CD4-positive, alpha-beta T cell treated with Interleukin-10 for 1 hour (primary cell): ENCODE results near the gene SPAG16.
"Not testable (repeated sequence)": the region's sequence is repeated elsewhere in the genome, so short reads cannot be mapped to it uniquely, and the experiment has no call there.

Experiments used
- DNase-seq: peaks from one replicate; pipeline ENCODE4 v3.0.0-alpha.2; 2020

Gene SPAG16

DNA sequence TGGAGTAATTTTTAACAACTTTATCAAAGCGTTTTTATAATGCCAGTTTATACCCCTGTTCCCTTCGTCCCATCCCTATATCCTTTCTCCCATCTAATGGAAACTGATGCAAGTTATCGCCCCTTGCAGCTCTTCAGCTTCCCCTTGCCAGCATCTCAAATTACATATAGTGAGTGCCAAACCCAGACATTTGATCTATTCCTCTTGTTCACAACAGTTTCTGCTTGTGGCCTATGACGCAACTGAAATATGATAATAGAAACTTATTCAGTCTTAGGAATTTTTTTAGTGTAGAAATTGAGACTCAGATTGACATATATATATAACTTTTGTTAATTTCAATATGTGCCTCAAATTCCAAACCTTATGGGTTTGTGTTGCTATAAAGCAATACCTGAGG lies 564.4 kb downstream of the SPAG16 start:
- DNase-seq, result no peak

DNA sequence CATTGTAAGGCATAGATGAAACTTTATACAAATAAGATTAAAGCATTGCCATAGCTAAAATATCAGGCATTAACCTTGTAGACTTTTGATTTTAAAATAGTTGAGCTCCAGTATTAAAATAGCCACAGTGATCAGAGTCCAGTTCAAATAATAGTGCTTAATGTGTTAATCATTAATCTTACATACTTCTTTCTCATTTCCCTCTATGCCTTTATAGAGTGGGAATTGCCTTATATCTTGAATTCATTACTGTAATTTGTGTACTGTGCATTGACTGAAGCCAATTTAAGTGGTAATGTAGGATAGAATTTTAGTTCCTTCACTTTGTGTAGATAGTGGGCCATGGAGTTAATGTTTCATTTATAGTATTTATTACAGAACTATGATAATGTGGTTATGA lies 577.4 kb downstream of the SPAG16 start:
- no peak for DNase-seq

DNA sequence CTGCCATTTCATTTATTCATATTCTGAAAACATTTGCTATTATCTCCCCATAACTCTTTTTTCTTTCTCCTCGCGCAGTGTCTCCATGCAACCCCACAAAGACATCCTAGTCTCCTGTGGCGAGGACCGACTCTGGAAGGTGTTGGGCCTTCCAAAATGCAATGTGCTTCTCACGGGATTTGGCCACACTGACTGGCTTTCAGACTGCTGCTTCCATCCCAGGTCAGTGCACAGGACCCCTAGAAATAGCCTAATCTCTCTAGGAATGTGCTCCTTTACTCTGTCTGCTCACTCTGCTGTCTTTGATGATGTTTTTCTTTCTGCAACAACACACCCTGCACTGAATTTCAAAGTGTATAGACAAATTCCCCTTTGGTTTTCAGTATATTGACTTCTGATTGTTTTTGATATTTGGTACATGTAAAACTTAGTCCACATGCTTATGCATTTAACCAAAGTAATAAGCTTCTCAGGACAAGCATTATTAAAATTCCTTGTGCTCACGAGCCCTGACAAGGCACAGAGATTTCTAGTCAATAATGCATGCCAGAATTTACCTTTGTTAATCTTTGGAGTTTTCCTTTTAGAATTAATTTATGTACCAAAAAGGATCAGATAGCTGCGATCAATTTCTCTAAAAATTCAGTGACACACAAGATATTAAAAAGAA lies 578.3 kb downstream of the SPAG16 start:
- DNase-seq, result no peak

DNA sequence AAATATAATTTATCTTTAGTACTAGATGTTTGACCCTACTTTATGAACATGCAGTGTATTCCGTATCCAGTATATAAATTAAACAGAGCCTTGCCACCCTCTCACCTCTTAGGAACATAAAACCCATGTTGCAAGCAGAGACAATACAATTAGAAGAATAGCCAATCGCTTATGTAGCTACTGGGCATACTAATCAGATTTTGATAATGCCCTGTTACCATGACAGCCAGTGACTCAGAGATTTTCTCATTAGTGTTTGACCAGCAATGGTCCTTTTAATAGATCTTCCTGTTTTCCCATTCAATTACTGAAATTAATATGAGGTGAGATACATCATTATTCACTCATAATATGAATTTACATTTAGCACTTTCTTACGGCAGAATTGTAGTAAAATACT lies 579.3 kb downstream of the SPAG16 start:
- DNase-seq, result no peak

DNA sequence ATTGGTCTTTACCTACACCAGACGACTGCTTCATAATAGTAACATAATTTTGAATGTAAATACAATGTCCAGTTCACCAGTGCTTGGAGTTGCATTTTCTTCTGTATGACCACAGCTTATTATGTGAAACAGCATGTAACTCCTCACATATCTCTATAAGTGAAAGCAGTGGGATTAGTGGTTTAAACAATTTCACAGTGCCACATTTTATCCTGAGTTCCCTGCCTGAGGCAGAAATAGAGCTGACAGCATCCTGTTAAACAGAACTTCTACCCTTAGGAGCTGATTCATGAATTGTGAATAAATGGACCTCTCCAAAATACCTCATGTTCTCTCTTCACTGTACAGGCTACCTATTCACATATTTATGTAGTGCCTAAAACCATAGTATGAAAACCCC lies 584.3 kb downstream of the SPAG16 start:
- no peak for DNase-seq

DNA sequence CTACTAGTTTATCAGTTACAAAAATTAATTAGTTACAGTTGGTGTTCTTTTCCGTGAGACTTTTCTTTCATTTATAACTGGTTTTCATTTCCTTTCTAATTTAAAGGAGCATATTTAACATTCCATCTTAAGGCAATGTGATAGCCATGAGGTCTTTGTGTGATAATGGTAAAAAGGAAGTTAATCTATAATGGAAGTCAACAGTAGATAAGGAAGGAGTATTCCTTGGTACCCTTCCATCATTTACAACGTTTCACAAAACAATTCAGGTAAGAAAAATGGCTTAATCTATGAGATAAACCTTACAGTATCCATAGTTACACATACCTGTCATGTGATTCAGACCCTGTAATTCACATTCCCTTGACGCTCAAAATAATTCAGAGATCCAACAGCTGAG lies 601.2 kb downstream of the SPAG16 start:
- DNase-seq, result no peak

DNA sequence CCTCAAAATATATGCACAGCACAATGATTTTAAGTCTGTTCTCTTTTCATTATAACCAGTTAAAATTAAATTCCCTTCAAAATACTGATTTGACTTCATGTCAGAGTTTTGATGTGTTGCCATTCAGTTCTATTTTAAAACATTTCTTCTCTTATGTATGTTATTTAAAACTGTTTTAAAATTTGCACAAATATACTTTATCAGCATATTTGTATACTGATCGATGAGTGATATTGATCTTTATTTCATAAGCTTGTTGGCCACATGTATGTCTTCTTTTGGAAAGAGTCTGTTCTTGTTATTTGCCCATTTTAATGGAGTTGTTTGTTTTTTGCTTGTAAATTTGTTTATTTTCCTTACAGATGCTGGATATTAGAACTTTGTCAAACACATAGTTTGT lies 630.2 kb downstream of the SPAG16 start:
- DNase-seq, result no peak

DNA sequence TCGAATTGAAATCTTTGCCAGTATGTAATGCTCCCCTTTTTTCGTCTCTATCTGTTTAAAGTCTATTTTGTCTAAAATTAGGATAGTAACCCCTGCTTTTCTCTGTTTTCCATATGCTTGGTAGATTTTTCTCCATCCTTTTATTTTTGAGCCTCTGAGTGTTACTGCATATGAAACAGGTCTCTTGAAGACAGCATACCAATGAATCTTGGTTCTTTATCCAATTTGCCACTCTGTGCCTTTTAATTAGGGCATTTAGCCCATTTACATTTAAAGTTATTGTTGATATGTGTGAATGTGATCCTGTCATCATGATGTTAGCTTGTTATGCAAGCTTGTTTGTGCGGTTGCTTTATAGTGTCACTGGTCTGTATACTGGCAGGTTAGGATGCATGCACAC lies 635.8 kb downstream of the SPAG16 start:
- DNase-seq, result no peak

DNA sequence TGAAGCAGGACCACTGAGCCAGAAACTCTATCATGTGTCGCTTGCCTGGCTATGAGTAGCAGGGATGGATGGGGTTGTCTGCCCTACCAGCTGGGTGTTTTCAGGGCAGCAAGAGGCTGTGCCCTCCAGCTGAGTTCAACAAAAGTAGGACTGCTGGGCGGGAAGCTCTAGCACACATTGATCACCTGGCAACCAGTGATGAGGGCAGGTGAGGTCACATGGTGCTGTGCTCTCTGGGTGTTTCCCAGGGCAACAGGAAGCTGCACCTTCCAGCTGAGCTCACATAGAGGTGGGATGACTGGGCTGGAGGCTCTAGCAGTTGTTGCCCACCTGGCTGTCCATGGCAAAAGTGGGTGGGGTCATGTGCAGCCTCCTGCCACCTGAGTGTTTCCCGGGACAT lies 639.3 kb downstream of the SPAG16 start:
- DNase-seq, result no peak

DNA sequence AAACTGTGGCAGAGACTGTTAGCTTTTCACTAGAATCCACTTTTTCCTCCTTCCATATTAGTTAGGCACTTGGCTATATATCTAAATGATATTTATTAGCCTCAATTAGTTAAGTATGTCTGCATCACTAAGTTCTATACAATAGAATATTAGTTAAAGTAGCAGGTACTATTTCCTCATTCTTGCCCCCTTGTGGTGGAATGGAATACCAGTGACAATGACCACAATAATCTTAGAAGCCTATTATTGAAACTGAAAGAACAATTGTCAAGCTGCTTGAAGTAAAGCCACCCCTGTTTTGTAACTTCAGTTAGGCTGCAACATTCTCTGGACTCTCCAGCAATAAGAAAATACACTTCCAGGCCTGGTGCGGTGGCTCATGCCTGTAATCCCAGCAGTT lies 650.3 kb downstream of the SPAG16 start:
- DNase-seq, result peak; percentile 38

DNA sequence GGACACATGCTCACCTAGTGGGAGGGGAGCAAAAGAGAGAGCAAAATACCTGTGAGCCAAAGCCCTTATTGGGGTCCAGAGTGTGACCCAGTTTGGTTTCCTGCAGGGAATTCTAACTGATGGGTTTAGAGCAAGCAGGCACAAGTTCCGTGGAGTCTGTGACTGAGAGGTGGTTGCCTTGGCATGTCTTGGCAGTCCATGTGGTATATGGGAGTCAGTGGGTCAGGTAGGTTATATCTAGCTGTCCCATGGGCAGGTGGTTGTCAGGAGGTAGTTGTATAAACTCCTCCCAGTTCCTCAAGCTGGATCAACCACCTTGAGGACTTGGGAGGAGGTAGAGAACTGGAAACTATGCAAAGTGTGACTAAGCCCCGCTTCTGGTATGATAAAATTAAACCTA lies 673.8 kb downstream of the SPAG16 start:
- no peak for DNase-seq

DNA sequence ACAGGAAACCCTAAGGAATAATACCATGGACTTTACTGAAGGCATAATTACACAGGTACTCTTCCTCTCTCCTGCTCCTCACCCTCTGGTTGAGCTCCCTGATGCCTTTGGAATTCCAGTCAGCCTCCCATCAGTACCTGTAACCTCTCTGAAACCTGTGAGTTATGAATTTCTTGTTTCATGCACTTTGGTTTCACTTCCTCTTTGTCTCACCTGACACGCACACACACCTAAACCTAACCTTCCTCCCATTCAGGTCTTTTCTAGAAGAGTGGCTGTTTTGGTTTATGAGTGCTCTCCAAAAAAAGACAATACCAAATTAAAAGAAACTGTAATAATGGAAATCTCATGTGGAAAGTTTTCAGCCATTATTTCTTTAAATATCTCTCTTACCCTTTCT lies 675.3 kb downstream of the SPAG16 start:
- DNase-seq, result no peak

DNA sequence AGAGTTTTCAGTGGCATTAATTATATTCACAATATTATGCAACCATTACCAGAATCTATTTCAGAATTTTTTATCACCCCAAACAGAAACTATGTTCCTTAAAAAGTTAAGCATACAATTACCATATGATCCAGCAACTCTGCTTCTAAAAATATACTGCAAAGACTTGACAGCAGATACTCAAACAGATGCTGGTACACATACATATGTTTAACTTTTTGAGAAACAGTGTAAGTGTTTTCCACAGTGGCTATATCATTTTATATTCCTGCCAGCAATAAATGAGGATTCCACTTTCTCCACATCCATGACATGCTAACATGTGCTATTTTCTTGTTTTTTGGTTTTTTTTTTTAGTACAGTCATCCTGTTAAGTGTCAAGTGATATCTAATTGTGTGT lies 687.3 kb downstream of the SPAG16 start:
- DNase-seq, result no peak

DNA sequence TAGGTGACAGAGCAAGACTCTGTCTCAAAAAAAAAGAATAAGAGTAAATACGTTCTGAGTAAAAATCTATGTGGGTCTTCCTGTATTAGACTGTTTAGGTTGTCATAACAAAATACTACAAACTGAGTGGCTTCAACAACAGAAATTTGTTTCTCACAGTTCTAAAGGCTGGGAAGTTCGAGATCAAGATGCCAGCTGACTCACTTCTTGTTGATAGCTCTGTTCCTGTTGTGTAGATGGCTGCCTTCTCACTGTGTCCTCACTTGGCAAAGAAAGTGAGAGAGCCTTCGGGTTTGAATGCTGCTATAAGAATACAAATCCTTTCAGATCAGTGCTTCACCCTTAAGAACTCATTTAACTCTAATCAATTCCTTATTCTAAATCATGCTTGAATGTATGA lies 696.6 kb downstream of the SPAG16 start:
- DNase-seq, result no peak

DNA sequence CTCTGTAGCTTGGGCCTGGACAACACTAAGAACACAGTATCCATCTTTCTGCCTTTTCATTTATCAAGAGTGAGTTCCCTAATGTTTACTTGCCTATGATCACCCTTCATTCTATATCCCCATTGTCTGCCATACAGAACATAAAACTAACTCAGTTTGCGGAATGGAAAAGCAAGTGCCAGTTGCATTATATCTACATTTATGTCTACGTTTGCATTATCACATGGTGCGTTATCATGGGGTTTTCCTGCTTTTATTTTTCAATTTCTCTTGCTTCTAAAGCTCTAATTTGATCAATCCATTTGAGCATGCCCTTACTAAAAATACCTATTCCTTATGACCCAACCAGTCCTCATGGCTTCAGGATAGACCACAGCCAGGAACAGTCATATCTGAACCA lies 704.9 kb downstream of the SPAG16 start:
- DNase-seq, result no peak

DNA sequence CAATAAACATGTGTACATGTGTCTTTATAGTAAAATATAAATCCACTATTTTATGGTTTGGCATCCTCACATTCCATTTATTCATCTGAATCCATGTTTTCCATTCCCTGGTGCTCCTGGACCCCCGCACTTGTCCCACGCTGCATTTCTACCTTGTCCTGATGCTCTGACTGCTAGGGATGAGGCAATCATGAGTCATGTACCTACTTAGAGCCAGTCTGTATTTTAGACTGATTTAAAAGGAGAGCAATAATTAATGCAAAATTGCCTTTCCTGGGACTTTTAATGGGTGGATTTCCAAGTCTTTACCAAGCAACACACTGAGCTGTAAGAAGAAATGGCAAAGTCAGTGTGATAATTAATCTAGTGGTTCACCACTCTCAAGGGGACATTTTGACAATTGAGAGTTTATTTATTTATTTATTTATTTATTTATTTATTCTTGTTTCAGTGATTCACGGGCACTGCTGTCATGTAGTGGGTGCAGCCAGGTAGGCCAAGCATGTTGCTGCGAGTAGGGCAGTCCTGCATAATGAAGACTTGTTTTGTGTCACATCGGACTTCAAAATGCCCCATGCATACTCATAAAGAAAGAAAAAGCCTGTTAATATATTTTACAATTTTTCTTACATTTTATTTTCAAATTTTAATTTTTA lies 707.3 kb downstream of the SPAG16 start:
- no peak for DNase-seq

DNA sequence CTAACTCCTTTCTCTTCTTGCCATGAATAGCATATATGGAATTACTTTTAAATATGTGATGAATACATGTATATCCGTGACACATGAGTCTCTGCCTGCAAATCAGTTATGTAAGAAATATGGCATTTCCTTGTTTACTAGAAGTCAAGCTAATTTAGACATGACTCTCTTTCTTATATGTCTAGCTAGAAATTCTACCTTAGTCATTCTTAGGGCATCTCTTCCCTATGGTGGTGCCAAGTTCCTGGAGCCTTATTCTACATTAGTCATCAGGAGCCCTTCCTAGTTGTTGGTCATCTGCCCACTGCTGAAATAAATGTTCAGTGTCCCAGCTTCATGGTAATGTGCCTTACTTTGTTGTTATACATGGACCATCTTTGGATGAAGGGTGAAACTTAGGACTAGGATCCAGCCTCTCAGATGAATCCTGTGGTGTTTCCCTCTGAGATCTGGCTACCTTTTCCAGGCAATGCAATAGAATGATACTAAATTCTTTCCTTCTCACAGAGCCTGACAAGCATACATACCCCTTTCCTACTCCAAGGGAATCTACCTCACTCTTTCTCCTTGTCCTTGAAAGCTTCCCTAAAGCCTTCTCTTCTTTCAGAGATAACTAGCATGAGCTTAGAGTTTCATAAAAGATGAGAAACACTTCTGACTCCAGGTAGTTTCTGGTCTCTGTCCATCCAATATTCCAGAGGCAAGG lies 711.3 kb downstream of the SPAG16 start:
- DNase-seq, result no peak

DNA sequence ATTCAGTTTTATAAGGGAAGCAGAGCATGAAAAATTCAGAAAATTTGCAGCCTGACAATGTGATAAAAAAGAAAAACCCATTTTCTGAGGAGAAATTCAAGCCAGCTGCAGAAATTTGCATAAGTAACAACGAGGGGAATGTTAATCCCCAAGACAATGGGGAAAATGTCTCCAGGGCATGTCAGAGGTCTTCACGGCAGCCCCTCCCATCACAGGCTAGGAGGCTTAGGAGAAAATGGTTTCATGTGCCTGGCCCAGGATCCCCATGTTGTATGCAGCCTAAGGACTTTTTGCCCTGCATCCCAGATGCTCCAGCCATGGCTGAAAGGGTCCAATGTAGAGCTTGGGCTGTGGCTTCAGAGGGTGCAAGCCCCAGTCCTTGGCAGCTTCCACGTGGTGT lies 714.7 kb downstream of the SPAG16 start:
- not testable (repeated sequence) for DNase-seq

DNA sequence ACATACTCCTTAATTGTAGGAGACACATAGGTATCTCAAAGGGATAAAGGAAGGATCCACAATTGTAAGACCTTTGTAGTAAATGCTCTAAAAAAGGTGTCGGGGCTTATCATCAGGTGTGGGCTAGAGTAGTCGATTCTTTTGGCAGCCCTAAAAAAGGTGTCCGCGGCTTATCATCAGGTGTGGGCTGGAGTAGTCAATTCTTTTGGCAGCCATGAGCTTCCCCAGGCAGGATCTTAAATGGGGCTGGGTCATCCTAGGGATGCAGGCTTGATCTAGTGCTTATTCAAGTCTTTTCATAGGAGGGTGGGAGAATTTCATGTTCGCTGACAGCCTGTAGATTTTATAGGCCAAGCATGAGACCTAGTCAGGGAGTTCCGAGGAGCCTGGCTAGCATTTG lies 720.2 kb downstream of the SPAG16 start:
- DNase-seq, result no peak

DNA sequence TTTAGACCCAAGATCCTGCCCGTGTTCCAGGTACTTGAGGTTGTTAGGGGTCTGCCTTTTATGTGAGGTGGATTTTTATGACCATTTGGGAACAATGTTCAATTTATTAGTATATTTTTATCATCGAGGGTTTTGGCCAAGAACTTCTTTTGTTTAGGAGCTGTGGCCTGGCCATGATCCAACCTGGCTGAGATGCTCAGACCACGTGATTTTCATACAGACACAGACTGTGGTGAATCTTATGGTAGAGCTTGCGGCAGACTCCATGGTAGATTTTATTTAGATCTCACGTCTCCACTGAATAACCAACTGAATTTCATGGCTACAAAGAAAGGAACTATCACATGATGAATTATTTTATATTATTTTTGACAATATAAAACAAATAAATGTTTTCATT lies 721.1 kb downstream of the SPAG16 start:
- no peak for DNase-seq

DNA sequence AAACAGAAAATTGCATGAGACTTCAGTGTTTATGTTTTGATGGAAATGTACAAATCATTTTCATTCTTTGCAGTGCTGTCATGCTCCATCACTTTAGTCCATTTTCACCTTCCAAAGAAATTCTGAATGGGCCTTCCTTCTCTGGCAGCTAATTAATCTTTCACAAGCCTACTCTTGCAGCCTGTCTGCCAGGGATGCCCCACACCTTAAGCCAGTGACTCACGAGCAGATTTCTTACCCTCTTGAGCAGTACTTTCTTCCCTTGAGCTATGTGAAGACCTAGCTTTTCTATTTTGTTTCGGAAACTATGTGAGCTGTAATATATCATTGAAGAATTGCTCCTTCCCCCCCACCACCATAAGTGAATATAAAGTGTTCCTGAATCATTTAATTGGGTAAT lies 722.3 kb downstream of the SPAG16 start:
- no peak for DNase-seq

DNA sequence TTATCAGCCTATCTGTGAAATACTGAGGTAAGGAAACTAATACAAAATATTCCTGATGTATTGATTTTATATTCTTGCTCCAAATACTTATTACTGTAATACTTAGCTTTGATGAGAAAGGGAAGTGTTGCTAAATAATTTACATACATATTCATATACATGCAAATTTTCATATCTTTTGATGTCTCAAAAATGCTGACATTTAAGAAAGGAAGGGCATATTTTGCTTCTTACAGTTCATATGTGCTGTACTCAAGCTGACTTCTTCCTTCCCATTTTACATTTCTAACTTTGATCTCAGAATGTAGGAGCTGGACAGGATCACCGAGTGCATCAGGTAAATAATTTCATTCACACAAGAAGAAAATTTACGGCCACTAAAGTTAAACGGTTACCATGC lies 727.4 kb downstream of the SPAG16 start:
- DNase-seq, result no peak

DNA sequence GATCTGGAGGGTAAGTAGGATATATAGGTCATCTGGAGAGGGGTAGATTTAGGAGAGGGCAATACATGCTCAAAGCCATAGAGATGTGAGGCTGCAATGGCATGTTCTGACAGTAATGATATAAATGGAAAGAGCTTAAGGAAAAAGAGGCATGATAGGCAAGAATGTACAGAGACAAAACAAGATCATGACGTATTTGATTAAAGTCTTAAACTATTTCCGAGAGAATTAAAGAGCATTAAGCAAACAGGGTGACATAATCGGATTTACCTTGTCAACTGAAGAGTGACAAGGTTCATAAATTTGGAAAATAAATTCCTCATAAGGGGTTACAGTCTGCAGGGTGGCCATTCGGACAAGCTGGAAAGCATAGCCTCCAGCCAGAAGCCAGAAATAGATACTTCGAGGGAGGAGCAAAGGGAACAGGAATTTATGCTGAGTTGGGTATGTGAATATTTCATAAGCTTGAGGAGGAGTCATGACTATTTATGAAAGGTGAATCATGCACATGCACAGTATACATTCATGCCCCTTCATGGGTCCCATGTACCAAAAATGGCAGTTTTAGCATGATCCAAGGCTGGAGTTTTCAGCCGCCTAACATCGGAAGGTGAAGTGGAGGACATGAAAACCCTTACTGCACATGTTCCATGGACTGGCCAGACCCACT lies 730.4 kb downstream of the SPAG16 start:
- DNase-seq, result no peak
